ENCODE results near the gene FOCAD.

DNA sequence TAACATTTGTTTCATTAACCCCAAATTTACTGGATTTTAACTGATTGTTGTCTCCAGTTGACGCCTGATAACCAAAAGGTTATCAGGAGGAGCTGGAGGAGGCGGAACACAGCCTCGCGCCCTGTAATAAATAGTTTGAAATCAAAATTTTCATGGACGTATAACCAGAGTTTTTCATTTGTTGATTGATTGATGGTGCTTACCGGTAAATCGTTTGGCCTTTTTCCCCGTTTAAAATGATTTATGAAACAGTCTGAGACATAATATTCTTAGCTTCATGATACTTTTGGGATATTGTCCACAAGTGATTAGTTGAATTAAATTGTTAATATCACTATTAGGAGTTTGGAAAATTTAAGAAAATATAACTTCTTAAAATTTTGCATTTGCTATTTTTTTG, 1.7 kb downstream of the FOCAD start:
- no peak for TF ChIP-seq EZH2 (IDR thresholded peaks at IDR 0.05; ENCODE audit: insufficient read depth, poor library complexity, severe bottlenecking)
- no peak for TF ChIP-seq EZH2phosphoT487 (IDR thresholded peaks at IDR 0.05; ENCODE audit: insufficient read depth, low read depth)

Data from GM23248 (cell line).